GM21723 (cell line): ENCODE results near the gene PHF5A.

ENCODE experiments used
- ATAC-seq: cut with Tn5 transposase; IDR thresholded peaks from one replicate; pipeline ENCODE4 v1.9.1; 2021; ENCODE audit warnings: mild to moderate bottlenecking, moderate library complexity; ENCODE audit not compliant: unreplicated experiment

The PHF5A gene

GRCh38 chr22:41418717-41419116, 49.8 kb downstream of the PHF5A start:
- no peak for ATAC-seq

DNA sequence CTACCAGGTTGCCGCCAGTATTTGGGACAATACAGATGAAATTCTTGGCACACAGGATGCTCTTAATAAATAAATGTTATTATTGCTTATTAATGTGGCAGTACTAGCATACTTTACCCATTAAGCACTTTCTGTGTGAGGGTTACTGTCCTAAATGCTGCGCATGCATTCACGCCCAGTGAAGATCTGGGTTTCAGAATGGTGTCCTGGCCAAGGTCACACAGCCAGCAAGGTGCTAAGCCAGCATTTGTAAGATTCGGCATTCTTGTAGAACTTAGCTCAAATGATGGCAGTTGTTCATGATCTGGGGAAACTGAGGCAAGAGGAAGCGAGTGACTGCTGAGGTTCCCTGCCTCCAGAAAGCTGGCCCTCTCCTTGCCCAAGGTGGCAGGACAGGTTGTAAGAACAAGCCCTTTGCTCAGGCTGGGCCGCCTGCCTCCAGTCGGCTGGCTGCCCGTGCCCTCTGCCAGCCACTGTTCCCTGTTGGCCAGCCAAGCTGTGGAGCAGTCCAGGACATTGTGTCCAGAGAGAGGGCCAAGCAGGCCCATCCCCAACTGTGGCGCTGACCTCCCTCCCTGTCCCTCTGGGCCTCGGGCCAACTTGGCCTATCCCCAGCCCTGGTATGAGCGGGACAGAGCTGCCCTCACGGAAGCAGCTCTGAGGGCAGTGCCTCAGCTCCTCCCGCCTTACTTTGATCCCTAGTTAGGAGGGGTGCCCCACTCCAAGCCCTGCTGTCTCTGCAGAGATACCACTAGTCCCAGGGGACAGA, 50.7 kb downstream of the PHF5A start:
- no peak for ATAC-seq

DNA sequence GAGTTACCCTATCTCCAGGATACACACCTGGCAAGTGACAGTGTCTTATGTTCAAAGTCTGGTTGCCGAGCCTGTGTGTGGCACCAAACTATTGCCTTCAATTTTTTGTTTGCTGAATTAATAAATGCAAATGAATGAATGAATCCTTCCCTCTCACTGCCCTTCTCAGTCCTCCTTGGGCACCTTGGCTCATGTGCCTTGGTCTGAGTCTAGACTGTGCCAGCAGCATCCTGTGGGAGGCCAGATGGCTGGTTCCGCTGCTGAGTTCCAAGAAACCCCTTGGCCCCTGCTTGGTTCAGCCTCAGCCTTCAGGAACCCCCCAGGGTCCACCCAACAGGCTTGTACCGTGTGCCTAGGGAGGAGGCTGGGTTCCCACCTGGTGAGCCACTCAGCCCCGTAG, 52.9 kb downstream of the PHF5A start:
- ATAC-seq: no peak

GRCh38 chr22:41411021-41411851, 57.3 kb downstream of the PHF5A start:
- ATAC-seq: no peak

GRCh38 chr22:41410311-41410751, 58.2 kb downstream of the PHF5A start:
- no peak for ATAC-seq
